Retinal pigment epithelial cell (primary cell): ENCODE results near the gene GSTK1.

Experiments used
- DNase-seq: peaks from one replicate; pipeline ENCODE4 v3.0.0-alpha.2; 2010; ENCODE audit warnings: low read depth
- H3K4me3 ChIP-seq: 2 replicates; pipeline ENCODE4 v1.5.1; 2011; ENCODE audit warnings: mild to moderate bottlenecking, low read length, control low read depth, moderate library complexity
- CTCF ChIP-seq: conservative IDR thresholded peaks from 2 replicates; pipeline ENCODE4 v1.5.1; 2011; ENCODE audit warnings: low read depth, low read length, control low read depth, inconsistent platforms

GSTK1 gene

GRCh38 chr7:143230602-143231457 is 32.4 kb upstream of the GSTK1 start:
- DNase-seq, result no peak
- TF ChIP-seq CTCF, result no peak
- no peak overlapping the region for H3K4me3 ChIP-seq

- no peak for DNase-seq
- H3K4me3 ChIP-seq, result no peak overlapping the region
- TF ChIP-seq CTCF, result no peak
Measured at GRCh38 chr7:143233816-143234532, 29.3 kb upstream of the GSTK1 start.

GRCh38 chr7:143234533-143234875 is 28.7 kb upstream of the GSTK1 start:
- DNase-seq, result no peak
- no peak overlapping the region for H3K4me3 ChIP-seq
- TF ChIP-seq CTCF, result no peak

- TF ChIP-seq CTCF, result no peak
- no peak for DNase-seq
- H3K4me3 ChIP-seq, result no peak overlapping the region
Measured at GRCh38 chr7:143235561-143235960, 27.7 kb upstream of the GSTK1 start.

- TF ChIP-seq CTCF, result no peak
- no peak overlapping the region for H3K4me3 ChIP-seq
Measured at GRCh38 chr7:143236408-143236990, 26.7 kb upstream of the GSTK1 start.

GRCh38 chr7:143237366-143237765 is 25.9 kb upstream of the GSTK1 start:
- DNase-seq, result no peak
- no peak for TF ChIP-seq CTCF
- no peak overlapping the region for H3K4me3 ChIP-seq

More at GRCh38 chr7:143236408-143236990, 26.7 kb upstream of the GSTK1 start:
- no peak for DNase-seq
